Ovary (tissue), 3 donors: ENCODE measurements around the gene GPR162.

Experiments used
- EP300 ChIP-seq: sonication (generic); formaldehyde crosslinking; IDR thresholded peaks from one replicate; pipeline ENCODE4 v1.6.1; 2017; ENCODE audit warnings: antibody characterized with exemption
- TF ChIP-seq, protein P1 (sequence below), 3 donors: fragments of 450-650 bp in 2 of 3; fragments of 200-600 bp in 1 of 3; IDR thresholded peaks; one replicate each; pipeline versions ENCODE4 v1.5.1 to v1.8.0; 2016 to 2022; ENCODE audit warnings: antibody characterized with exemption in 3 of 3, mild to moderate bottlenecking in 1 of 3
- donor health status: DM: no; HTN: no; CAD: no.

DNA sequence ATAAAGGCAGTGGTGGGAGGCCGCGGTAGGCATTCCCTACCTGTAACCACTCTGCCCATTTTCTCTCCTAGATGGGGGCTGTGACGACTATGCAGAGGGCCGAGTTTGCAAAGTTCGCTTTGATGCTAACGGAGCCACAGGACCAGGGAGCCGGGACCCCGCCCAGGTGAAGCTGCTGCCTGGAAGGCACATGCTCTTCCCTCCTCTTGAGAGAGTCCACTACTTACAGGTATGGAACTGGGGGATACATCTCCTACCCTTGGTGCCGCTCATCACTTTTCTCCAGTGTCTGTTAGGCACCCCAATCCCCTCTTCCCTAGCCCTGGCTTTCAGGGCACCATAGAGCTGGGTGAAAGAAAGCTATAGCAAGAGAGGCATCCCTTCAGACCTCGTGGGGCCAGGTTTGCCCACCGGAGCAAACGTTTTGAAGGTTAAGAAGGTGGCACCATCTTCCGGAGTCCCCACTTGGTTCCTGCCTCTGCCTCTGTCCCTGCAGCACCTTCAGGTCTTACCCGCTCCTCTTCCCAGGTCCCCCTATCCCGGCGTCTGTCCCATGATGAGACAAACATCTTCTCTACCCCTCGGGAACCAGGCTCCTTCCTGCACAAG, 4.6 kb downstream of the GPR162 start:
- TF ChIP-seq, protein P1, sequence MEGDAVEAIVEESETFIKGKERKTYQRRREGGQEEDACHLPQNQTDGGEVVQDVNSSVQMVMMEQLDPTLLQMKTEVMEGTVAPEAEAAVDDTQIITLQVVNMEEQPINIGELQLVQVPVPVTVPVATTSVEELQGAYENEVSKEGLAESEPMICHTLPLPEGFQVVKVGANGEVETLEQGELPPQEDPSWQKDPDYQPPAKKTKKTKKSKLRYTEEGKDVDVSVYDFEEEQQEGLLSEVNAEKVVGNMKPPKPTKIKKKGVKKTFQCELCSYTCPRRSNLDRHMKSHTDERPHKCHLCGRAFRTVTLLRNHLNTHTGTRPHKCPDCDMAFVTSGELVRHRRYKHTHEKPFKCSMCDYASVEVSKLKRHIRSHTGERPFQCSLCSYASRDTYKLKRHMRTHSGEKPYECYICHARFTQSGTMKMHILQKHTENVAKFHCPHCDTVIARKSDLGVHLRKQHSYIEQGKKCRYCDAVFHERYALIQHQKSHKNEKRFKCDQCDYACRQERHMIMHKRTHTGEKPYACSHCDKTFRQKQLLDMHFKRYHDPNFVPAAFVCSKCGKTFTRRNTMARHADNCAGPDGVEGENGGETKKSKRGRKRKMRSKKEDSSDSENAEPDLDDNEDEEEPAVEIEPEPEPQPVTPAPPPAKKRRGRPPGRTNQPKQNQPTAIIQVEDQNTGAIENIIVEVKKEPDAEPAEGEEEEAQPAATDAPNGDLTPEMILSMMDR (IDR thresholded peaks at IDR 0.05): no peak
- TF ChIP-seq EP300: no peak
